Measurements from ENCODE around the gene C6orf47. TPM values are rescaled to one million over a fixed set of nuclear protein-coding genes. Genes with fewer than 3 reads are reported as not detected.

The C6orf47 gene
- total and polyA plus RNA-seq, 4 experiments from 2014 or later = 15.8 to 39.9 (median 33.6) TPM

GRCh38 chr6:31630177-31630934 lies 30.2 kb downstream of the C6orf47 start:
- POLR2A ChIA-PET (ENCODE audit: partially characterized antibody) = interaction anchor here (1.2 to 1.8 kb wide), 2 partner anchors 13 to 21 kb away, joined by 4 to 6 read pairs; no protein-coding TSS in a partner anchor
- CTCF ChIA-PET (ENCODE audit: partially characterized antibody) = no interaction called here
- H3K4me1 Mint-ChIP-seq = peaks cover 0 to 5% (median 4%) of the 10 kb centered on the region in 4 donors
- no peak for DNase-seq
- H3K36me3 Mint-ChIP-seq = peaks cover 57 to 91% of the 10 kb centered on the region in 2 donors
- Histone ChIP-seq H3K27ac (ENCODE audit: low read depth, low read length) (no peak overlapping the region), H3K36me3 (ENCODE audit: insufficient read depth, low read length) (peaks cover 99% of the 10 kb centered on the region), H3K27me3 (ENCODE audit: insufficient read depth, low read length) (no peaks in the 10 kb centered on the region), H3K9me3 (ENCODE audit: control insufficient read depth in 1 of 2, low read length in 2 of 2) (no peaks in the 10 kb centered on the region), H3K4me3 (ENCODE audit: low read length in 2 of 2) (no peak overlapping the region), H3K4me1 (ENCODE audit: insufficient read depth, low read length) (no peaks in the 10 kb centered on the region)
- H3K27me3 Mint-ChIP-seq = no peaks in the 10 kb centered on the region
- no peak overlapping the region for H3K4me3 Mint-ChIP-seq
- H3K27ac Mint-ChIP-seq = peak overlapping the region in 2 of 7 donors; percentile 8 to 36
- intact Hi-C loops (cut with micrococcal nuclease) = no loop called here
- no peaks in the 10 kb centered on the region for H3K9me3 Mint-ChIP-seq

- intact Hi-C loops (cut with micrococcal nuclease) = no loop called here
- ChIA-PET CTCF (ENCODE audit: partially characterized antibody) (no interaction called here), POLR2A (ENCODE audit: partially characterized antibody) (interaction anchor here (1.8 kb wide), 1 partner anchor 22 kb away, joined by 6 read pairs; no protein-coding TSS in a partner anchor)
- no peaks in the 10 kb centered on the region for H3K9me3 Mint-ChIP-seq
- Histone ChIP-seq H3K4me3 (ENCODE audit: low read length in 2 of 2) (no peak overlapping the region), H3K27me3 (ENCODE audit: insufficient read depth, low read length) (no peaks in the 10 kb centered on the region), H3K9me3 (ENCODE audit: control insufficient read depth in 1 of 2, low read length in 2 of 2) (no peaks in the 10 kb centered on the region), H3K4me1 (ENCODE audit: insufficient read depth, low read length) (no peaks in the 10 kb centered on the region), H3K36me3 (ENCODE audit: insufficient read depth, low read length) (peaks cover 98% of the 10 kb centered on the region), H3K27ac (ENCODE audit: low read depth, low read length) (no peak overlapping the region)
- peaks cover 57 to 91% of the 10 kb centered on the region in 2 donors for H3K36me3 Mint-ChIP-seq
- peak overlapping the region in 3 of 7 donors; percentile 24 to 78 (median 42) for H3K27ac Mint-ChIP-seq
- no peak overlapping the region for H3K4me3 Mint-ChIP-seq
- H3K4me1 Mint-ChIP-seq = peaks cover 0 to 5% (median 4%) of the 10 kb centered on the region in 4 donors
- DNase-seq = no peak
- no peaks in the 10 kb centered on the region for H3K27me3 Mint-ChIP-seq
Measured at GRCh38 chr6:31629014-31629413, 31.6 kb downstream of the C6orf47 start.

GRCh38 chr6:31627690-31628287 lies 32.8 kb downstream of the C6orf47 start:
- POLR2A ChIA-PET (ENCODE audit: partially characterized antibody) = interaction anchor here (1.0 kb wide), 1 partner anchor 25 kb away, joined by 3 read pairs; no protein-coding TSS in a partner anchor
- H3K36me3 Mint-ChIP-seq = peaks cover 57 to 90% of the 10 kb centered on the region in 2 donors

GRCh38 chr6:31626952-31627351 lies 33.6 kb downstream of the C6orf47 start:
- H3K36me3 ChIP-seq (ENCODE audit: insufficient read depth, low read length) = peaks cover 91% of the 10 kb centered on the region
- no peaks in the 10 kb centered on the region for H3K9me3 Mint-ChIP-seq
- intact Hi-C loops (cut with micrococcal nuclease) = no loop called here
- H3K27me3 ChIP-seq (ENCODE audit: insufficient read depth, low read length) = no peaks in the 10 kb centered on the region
- POLR2A ChIA-PET (ENCODE audit: partially characterized antibody) = interaction anchor here (0.8 kb wide), 1 partner anchor 25 kb away, joined by 3 read pairs; the partner anchor contains the start of gene BAG6
- peaks cover 56 to 92% of the 10 kb centered on the region in 2 donors for H3K36me3 Mint-ChIP-seq
- H3K4me1 Mint-ChIP-seq = peaks cover 9 to 11% (median 10%) of the 10 kb centered on the region in 4 donors
- H3K4me3 Mint-ChIP-seq = no peak overlapping the region
- no peak overlapping the region for H3K4me3 ChIP-seq (ENCODE audit: low read length in 2 of 2)
- CTCF ChIA-PET (ENCODE audit: partially characterized antibody) = interaction anchor here (1.0 to 1.4 kb wide), 2 partner anchors 13 to 54 kb away, joined by 3 to 4 read pairs; partner anchors contain the start of gene LY6G5C
- DNase-seq = no peak
- peak overlapping the region in 2 of 7 donors; percentile 44 to 72 for H3K27ac Mint-ChIP-seq
- no peaks in the 10 kb centered on the region for H3K27me3 Mint-ChIP-seq
- H3K9me3 ChIP-seq (ENCODE audit: control insufficient read depth in 1 of 2, low read length in 2 of 2) = no peaks in the 10 kb centered on the region
- H3K4me1 ChIP-seq (ENCODE audit: insufficient read depth, low read length) = peaks cover 8% of the 10 kb centered on the region
- no peak overlapping the region for H3K27ac ChIP-seq (ENCODE audit: low read depth, low read length)

More at GRCh38 chr6:31627690-31628287, 32.8 kb downstream of the C6orf47 start:
- intact Hi-C loops (cut with micrococcal nuclease) = no loop called here
- Mint-ChIP-seq H3K4me1 (peaks cover under 1 to 4% (median 3%) of the 10 kb centered on the region in 4 donors), H3K9me3 (no peaks in the 10 kb centered on the region), H3K4me3 (no peak overlapping the region), H3K27ac (peak overlapping the region in 3 of 7 donors; percentile 24 to 59 (median 51)), H3K27me3 (no peaks in the 10 kb centered on the region)
- H3K36me3 ChIP-seq (ENCODE audit: insufficient read depth, low read length) = peaks cover 95% of the 10 kb centered on the region
- H3K27ac ChIP-seq (ENCODE audit: low read depth, low read length) = no peak overlapping the region
- CTCF ChIA-PET (ENCODE audit: partially characterized antibody) = interaction anchor here (1.0 kb wide), 1 partner anchor 53 kb away, joined by 4 read pairs; the partner anchor contains the start of gene LY6G5C
- no peaks in the 10 kb centered on the region for H3K27me3 ChIP-seq (ENCODE audit: insufficient read depth, low read length)
- H3K4me1 ChIP-seq (ENCODE audit: insufficient read depth, low read length) = no peaks in the 10 kb centered on the region
- DNase-seq = no peak
- no peaks in the 10 kb centered on the region for H3K9me3 ChIP-seq (ENCODE audit: control insufficient read depth in 1 of 2, low read length in 2 of 2)
- H3K4me3 ChIP-seq (ENCODE audit: low read length in 2 of 2) = no peak overlapping the region

GRCh38 chr6:31624070-31624469 lies 36.5 kb downstream of the C6orf47 start:
- Histone ChIP-seq H3K27me3 (ENCODE audit: insufficient read depth, low read length) (no peaks in the 10 kb centered on the region), H3K4me1 (ENCODE audit: insufficient read depth, low read length) (peaks cover 19% of the 10 kb centered on the region), H3K4me3 (ENCODE audit: low read length in 2 of 2) (no peak overlapping the region), H3K36me3 (ENCODE audit: insufficient read depth, low read length) (peaks cover 62% of the 10 kb centered on the region), H3K9me3 (ENCODE audit: control insufficient read depth in 1 of 2, low read length in 2 of 2) (no peaks in the 10 kb centered on the region), H3K27ac (ENCODE audit: low read depth, low read length) (no peak overlapping the region)
- no peak for DNase-seq
- Mint-ChIP-seq H3K36me3 (peaks cover 37 to 77% of the 10 kb centered on the region in 2 donors), H3K9me3 (no peaks in the 10 kb centered on the region), H3K27ac (peak overlapping the region in 1 of 7 donors; percentile 60), H3K4me1 (peaks cover 20 to 31% (median 24%) of the 10 kb centered on the region in 4 donors), H3K27me3 (no peaks in the 10 kb centered on the region), H3K4me3 (no peak overlapping the region)
- ChIA-PET POLR2A (ENCODE audit: partially characterized antibody) (interaction anchor here (0.8 to 4.5 kb wide), 3 partner anchors 15 to 42 kb away, joined by 3 to 66 read pairs (median 6); partner anchors contain the start of genes BAG6 and LTB), CTCF (ENCODE audit: partially characterized antibody) (no interaction called here)
- intact Hi-C loops (cut with micrococcal nuclease) = no loop called here

- H3K36me3 ChIP-seq (ENCODE audit: insufficient read depth, low read length) = peaks cover 48% of the 10 kb centered on the region
- H3K36me3 Mint-ChIP-seq = peaks cover 30 to 63% of the 10 kb centered on the region in 2 donors
- no peak for DNase-seq
- CTCF ChIA-PET (ENCODE audit: partially characterized antibody) = interaction anchor here (0.6 to 1.8 kb wide), 8 partner anchors 11 to 241 kb away, joined by 3 to 8 read pairs (median 4); partner anchors contain the start of genes DDAH2 and GPANK1
- POLR2A ChIA-PET (ENCODE audit: partially characterized antibody) = interaction anchor here (0.6 to 4.5 kb wide), 16 partner anchors 10 to 554 kb away, joined by 3 to 66 read pairs (median 5); partner anchors contain the start of genes BAG6, DDX39B, EHMT2 and GPANK1
- H3K27me3 Mint-ChIP-seq = no peaks in the 10 kb centered on the region
- no peak overlapping the region for H3K4me3 ChIP-seq (ENCODE audit: low read length in 2 of 2)
- H3K27ac ChIP-seq (ENCODE audit: low read depth, low read length) = peak overlapping the region; percentile 10
- H3K4me3 Mint-ChIP-seq = peak overlapping the region in 3 of 8 donors; percentile 1 to 92 (median 21)
- intact Hi-C loops (cut with micrococcal nuclease) = no loop called here
- no peaks in the 10 kb centered on the region for H3K27me3 ChIP-seq (ENCODE audit: insufficient read depth, low read length)
- peaks cover 19% of the 10 kb centered on the region for H3K4me1 ChIP-seq (ENCODE audit: insufficient read depth, low read length)
- peak overlapping the region; percentile 16 to 99 (median 93) for H3K27ac Mint-ChIP-seq
- no peaks in the 10 kb centered on the region for H3K9me3 ChIP-seq (ENCODE audit: control insufficient read depth in 1 of 2, low read length in 2 of 2)
- H3K9me3 Mint-ChIP-seq = no peaks in the 10 kb centered on the region
- H3K4me1 Mint-ChIP-seq = peaks cover 20 to 31% (median 25%) of the 10 kb centered on the region in 4 donors
Measured at GRCh38 chr6:31622684-31623091, 37.9 kb downstream of the C6orf47 start.
